SU-DHL-6 (cell line): ENCODE measurements around the gene HIVEP2.

Experiments used
- H2AFZ ChIP-seq: fragments of 200-600 bp; sonication (generic); 2 replicates; pipeline ENCODE4 v1.6.1; 2014; ENCODE audit warnings: low read depth, mild to moderate bottlenecking, moderate library complexity, mixed read lengths, antibody characterized with exemption, low read length; ENCODE audit not compliant: severe bottlenecking
- H3F3A ChIP-seq: fragments of 200-600 bp; shearing (Covaris generic); 2 replicates; pipeline ENCODE4 v1.6.0; 2016; ENCODE audit warnings: antibody characterized with exemption, mild to moderate bottlenecking; ENCODE audit not compliant: insufficient read depth
- H3K27ac ChIP-seq: fragments of 200-600 bp; sonication (generic); 2 replicates; pipeline ENCODE4 v1.5.1; 2016; ENCODE audit warnings: low read depth, mild to moderate bottlenecking, low read length, moderate library complexity, mixed read lengths
- H3K27me3 ChIP-seq: fragments of 200-600 bp; sonication (generic), shearing (Covaris generic); 2 replicates; pipeline ENCODE4 v1.6.0; 2014; ENCODE audit warnings: mild to moderate bottlenecking, low read length
- H3K36me3 ChIP-seq: fragments of 200-600 bp; sonication (generic); 2 replicates; pipeline ENCODE4 v1.6.1; 2014; ENCODE audit warnings: mild to moderate bottlenecking, low read length, mixed read lengths
- H3K4me2 ChIP-seq: fragments of 300-600, 200-600 bp; shearing (Covaris generic), sonication (generic); 2 replicates; pipeline ENCODE4 v1.6.0; 2014; ENCODE audit warnings: low read length, low read depth, mild to moderate bottlenecking; ENCODE audit not compliant: poor library complexity, severe bottlenecking
- H3K4me3 ChIP-seq: fragments of 200-600 bp; sonication (generic); 2 replicates; pipeline ENCODE4 v1.5.1; 2014; ENCODE audit warnings: antibody characterized with exemption, low read length, mild to moderate bottlenecking, mixed read lengths; ENCODE audit not compliant: insufficient read depth, poor library complexity, severe bottlenecking
- H3K79me2 ChIP-seq: fragments of 200-600 bp; sonication (generic); 2 replicates; pipeline ENCODE4 v1.6.1; 2014; ENCODE audit warnings: mild to moderate bottlenecking, low read length, moderate library complexity; ENCODE audit not compliant: insufficient read depth
- H3K9ac ChIP-seq: fragments of 200-600 bp; sonication (generic); 2 replicates; pipeline ENCODE4 v1.7.0; 2014; ENCODE audit warnings: mild to moderate bottlenecking, low read length
- H3K9me2 ChIP-seq: fragments of 200-600 bp; sonication (generic); replicated peaks from 2 replicates; pipeline ENCODE4 v1.6.1; 2014; ENCODE audit warnings: low read length; ENCODE audit not compliant: insufficient read depth
- H3K9me3 ChIP-seq: fragments of 200-600 bp; sonication (generic); 2 replicates; pipeline ENCODE4 v1.6.1; 2014; ENCODE audit warnings: low read length, mixed read lengths; ENCODE audit not compliant: insufficient read depth
- H4K20me1 ChIP-seq: fragments of 200-600 bp; sonication (generic); 2 replicates; pipeline ENCODE4 v1.6.1; 2014; ENCODE audit warnings: low read depth, mild to moderate bottlenecking, antibody characterized with exemption, low read length, moderate library complexity, mixed read lengths
- EZH2phosphoT487 ChIP-seq: fragments of 200-600 bp; sonication (generic), shearing (Covaris generic); conservative IDR thresholded peaks from 2 replicates; pipeline ENCODE4 v1.6.1; 2018; ENCODE audit warnings: mild to moderate bottlenecking, antibody characterized with exemption, low read length, moderate library complexity, mixed read lengths
- TF ChIP-seq, protein P1 (sequence below): fragments of 200-600 bp; sonication (generic); IDR thresholded peaks from one replicate; pipeline ENCODE4 v1.5.1; 2017; ENCODE audit warnings: antibody characterized with exemption, mild to moderate bottlenecking, low read length, moderate library complexity; ENCODE audit not compliant: insufficient read depth, poor library complexity, severe bottlenecking

Gene HIVEP2

GRCh38 chr6:142897659-142898058, 47.3 kb downstream of the HIVEP2 start:
- Histone ChIP-seq H3K9ac (no peak overlapping the region), H3F3A (no peaks in the 10 kb centered on the region), H3K4me3 (no peak overlapping the region), H3K36me3 (no peaks in the 10 kb centered on the region), H3K9me2 (no peaks in the 10 kb centered on the region), H3K27me3 (no peaks in the 10 kb centered on the region), H3K9me3 (no peaks in the 10 kb centered on the region), H2AFZ (no peak overlapping the region), H3K79me2 (no peaks in the 10 kb centered on the region), H3K4me2 (no peak overlapping the region), H3K27ac (no peak overlapping the region), H4K20me1 (no peaks in the 10 kb centered on the region; the same call in 1 of the 2 replicates)
- TF ChIP-seq, protein P1, sequence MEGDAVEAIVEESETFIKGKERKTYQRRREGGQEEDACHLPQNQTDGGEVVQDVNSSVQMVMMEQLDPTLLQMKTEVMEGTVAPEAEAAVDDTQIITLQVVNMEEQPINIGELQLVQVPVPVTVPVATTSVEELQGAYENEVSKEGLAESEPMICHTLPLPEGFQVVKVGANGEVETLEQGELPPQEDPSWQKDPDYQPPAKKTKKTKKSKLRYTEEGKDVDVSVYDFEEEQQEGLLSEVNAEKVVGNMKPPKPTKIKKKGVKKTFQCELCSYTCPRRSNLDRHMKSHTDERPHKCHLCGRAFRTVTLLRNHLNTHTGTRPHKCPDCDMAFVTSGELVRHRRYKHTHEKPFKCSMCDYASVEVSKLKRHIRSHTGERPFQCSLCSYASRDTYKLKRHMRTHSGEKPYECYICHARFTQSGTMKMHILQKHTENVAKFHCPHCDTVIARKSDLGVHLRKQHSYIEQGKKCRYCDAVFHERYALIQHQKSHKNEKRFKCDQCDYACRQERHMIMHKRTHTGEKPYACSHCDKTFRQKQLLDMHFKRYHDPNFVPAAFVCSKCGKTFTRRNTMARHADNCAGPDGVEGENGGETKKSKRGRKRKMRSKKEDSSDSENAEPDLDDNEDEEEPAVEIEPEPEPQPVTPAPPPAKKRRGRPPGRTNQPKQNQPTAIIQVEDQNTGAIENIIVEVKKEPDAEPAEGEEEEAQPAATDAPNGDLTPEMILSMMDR: no peak
- no peak for TF ChIP-seq EZH2phosphoT487

GRCh38 chr6:142896732-142897131, 48.2 kb downstream of the HIVEP2 start:
- TF ChIP-seq, protein P1: no peak
- no peak for TF ChIP-seq EZH2phosphoT487
- no peaks in the 10 kb centered on the region for H3K27me3 ChIP-seq
- no peaks in the 10 kb centered on the region for H3K9me3 ChIP-seq

DNA sequence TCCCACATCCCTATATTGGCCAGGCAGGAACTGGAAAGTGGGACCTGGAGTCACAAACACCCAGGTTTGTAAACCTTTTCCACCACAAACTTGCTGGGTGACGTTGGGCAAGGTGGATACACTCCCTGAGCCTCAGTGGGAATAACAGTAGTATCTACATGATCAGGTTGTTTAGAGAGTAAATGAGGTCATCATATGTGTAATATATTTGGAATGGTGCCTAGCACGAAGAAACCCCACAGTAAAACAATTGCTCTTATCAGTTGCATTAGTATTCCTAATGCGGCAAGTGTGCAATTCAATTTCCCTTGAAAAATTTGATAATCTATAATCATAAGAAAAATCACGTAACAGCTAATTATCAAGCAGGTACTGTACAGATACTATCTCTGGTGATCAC, 51.9 kb downstream of the HIVEP2 start:
- TF ChIP-seq, protein P1: no peak
- no peak for TF ChIP-seq EZH2phosphoT487

More at GRCh38 chr6:142896732-142897131, 48.2 kb downstream of the HIVEP2 start:
- no peak overlapping the region for H3K27ac ChIP-seq
- no peaks in the 10 kb centered on the region for H3F3A ChIP-seq
- no peak overlapping the region for H3K4me3 ChIP-seq
- no peaks in the 10 kb centered on the region for H3K9me2 ChIP-seq
- H3K4me2 ChIP-seq: no peak overlapping the region
- no peak overlapping the region for H3K9ac ChIP-seq
- H4K20me1 ChIP-seq: no peaks in the 10 kb centered on the region; the same call in 1 of the 2 replicates
- no peaks in the 10 kb centered on the region for H3K36me3 ChIP-seq
- H2AFZ ChIP-seq: no peak overlapping the region
- no peaks in the 10 kb centered on the region for H3K79me2 ChIP-seq

More for the DNA sequence above, 51.9 kb downstream of the HIVEP2 start:
- Histone ChIP-seq H3K9me3 (no peaks in the 10 kb centered on the region), H3K9me2 (no peaks in the 10 kb centered on the region), H3K79me2 (no peaks in the 10 kb centered on the region), H3K4me3 (no peak overlapping the region), H3K27me3 (no peaks in the 10 kb centered on the region), H3K4me2 (no peak overlapping the region), H2AFZ (no peak overlapping the region), H3K27ac (no peak overlapping the region), H4K20me1 (peaks cover 2% of the 10 kb centered on the region; the same call in 1 of the 2 replicates), H3F3A (no peaks in the 10 kb centered on the region), H3K9ac (no peak overlapping the region), H3K36me3 (no peaks in the 10 kb centered on the region)
